HG03025 (cell line): ENCODE results near the gene STAMBP.
"Not testable (repeated sequence)": the region's sequence is repeated elsewhere in the genome, so short reads cannot be mapped to it uniquely, and the experiment has no call there.

ENCODE experiments used
- ATAC-seq: cut with Tn5 transposase; IDR thresholded peaks from one replicate; pipeline ENCODE4 v1.9.1; 2021; ENCODE audit warnings: mild to moderate bottlenecking, moderate library complexity; ENCODE audit not compliant: unreplicated experiment, low FRiP score

The STAMBP gene

GRCh38 chr2:73836141-73836943, 7.6 kb downstream of the STAMBP start:
- no peak for ATAC-seq

DNA sequence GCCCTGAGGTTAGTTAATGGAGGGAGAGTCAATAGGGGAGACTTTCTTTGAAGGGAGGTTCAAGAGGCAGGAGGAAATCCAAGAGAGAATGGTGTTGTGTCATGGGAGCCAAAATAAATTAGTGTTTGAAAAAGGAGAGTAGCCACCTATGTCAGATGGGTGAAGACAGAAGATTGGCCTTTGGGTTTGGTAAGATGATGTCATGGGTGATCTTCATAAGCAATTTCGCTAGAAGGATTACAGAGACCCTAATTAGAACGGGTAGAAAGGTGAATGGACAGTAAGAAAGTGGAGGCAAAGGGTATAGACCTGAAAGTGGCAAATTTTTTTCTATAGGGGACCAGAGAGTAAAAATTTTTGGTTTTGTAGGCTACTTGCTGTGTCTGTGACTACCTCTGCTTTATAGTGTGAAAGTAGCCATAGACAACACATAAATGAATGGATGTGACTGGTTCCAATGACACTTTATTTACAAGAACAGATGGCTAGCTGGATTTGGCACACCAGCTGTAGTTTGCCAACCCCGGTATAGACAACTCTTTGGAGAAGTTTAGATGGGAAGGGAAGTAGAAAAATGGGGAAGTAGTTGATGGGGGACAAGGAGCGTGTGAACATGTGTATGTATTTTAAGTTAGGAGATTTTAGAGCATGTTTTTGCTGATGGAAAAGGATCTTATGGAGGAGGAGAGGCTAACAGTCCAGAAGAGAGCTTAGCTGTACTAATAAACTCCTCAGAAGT, 9.3 kb downstream of the STAMBP start:
- ATAC-seq = no peak

GRCh38 chr2:73838889-73839534, 10.3 kb downstream of the STAMBP start:
- ATAC-seq = no peak

DNA sequence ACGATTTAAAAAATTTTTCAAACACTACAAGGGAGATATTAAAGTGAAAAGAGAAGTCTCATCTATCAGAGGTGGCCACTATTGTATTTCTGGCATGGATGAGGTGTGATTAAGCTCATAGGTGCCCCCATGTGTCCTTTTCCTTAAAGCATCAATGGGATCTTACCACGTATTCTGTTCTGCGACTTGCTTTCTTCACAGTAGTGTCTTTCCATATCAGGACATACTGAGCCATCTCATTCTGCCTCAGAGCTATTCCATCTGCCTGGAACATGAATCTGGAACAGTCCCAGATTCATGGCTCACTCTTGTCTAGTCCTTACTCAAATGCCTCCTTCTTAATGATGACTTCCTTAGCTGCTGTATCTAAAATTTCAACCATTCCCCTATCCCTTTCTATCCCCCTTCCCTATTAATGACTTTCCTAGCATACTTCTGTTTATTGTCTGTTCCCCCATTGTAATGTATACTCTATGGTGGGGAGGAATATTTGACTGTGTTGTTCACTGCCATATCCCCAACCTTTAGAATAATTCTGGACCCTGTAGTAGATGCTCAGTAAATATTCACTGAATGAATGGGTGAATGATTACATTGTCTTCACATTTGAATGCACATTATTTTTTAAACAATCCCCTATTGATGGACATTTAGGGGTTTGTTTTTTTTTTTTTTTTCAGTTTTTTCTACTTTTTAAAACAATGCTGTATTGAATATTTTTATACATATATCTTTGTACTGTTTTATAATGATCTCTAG, 11.1 kb downstream of the STAMBP start:
- no peak for ATAC-seq

GRCh38 chr2:73841912-73842738, 13.4 kb downstream of the STAMBP start:
- no peak for ATAC-seq

- ATAC-seq = no peak
Observed at GRCh38 chr2:73842739-73843019, 13.9 kb downstream of the STAMBP start.

DNA sequence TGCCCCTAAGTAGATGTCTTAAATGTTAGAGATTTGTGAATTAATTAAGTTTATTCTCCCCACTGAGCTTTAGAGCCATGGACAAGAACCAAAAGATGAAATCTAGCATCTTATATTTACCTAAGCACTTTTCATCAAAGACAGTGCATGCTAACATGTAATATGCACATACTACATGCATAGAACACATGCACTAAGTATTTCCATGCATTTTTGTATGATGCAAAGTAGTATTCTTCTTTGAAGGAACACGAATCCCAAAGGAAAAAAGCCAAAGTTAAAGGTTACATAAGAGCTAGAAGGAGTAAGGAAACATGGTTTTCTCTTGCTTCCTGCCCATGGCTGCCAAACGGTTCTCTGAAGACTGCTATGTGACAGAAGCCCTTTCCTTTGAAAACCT, 15.3 kb downstream of the STAMBP start:
- ATAC-seq = no peak

- ATAC-seq = no peak
Observed at GRCh38 chr2:73850009-73850408, 21.2 kb downstream of the STAMBP start.

DNA sequence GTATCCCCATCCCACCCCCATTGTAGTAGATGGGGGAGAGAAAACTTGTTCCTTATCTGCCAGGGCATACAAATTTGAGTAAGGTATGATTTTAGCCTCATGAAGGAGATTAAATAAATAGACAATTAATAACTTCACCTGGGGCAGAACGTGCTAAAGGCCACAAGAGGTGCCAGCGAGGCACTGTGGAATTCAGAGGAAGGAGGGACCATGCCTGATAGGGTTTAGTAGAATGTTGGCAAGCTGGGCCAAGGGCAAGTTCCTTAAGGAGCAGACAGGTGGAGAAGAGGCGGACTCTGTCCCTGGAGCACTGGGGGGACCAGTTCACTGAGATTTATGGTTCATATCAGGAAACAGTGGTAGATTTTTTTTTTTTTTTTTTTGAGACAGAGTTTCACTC, 22.5 kb downstream of the STAMBP start:
- ATAC-seq = no peak

DNA sequence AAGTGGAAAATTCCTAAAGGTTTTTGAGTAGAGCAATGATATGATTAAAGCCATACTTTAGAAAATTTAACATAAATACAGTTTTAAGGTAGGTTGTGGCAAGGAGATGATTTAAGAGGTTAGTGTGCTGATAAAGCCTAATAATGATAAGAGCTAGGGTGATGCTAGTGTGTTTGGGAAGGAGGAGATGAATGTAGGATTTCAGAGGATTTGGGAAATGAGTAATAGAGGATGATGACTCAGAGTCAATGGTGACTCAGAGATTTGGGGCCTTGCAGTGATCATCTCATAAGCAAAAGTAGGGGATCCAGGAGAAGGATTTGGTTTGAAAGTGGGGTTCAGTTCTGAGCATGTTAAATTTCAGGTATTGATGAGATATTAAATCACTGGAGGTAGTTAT, 23.3 kb downstream of the STAMBP start:
- ATAC-seq = no peak

DNA sequence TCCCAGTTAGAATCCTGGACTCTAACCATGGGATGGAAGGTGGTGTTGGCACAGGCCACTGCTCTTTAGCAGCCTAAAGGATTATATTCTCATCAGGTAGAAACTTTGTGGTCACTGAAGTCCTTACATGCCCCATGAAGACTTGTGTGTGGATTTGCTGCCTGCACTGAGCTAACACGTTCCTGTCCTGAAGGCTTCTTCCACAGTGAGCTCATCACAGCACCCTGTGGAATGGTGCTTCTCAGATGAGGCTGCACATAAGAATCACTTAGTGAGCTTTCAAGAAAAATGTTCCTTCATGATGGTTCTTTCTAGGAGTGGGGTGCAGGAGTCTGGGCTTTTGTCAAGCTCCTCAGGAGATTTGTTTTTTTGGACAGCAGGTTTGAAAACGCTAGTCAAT, 26.8 kb downstream of the STAMBP start:
- no peak for ATAC-seq

- ATAC-seq = no peak
Observed at GRCh38 chr2:73856214-73856613, 27.5 kb downstream of the STAMBP start.

GRCh38 chr2:73859721-73860586, 31.2 kb downstream of the STAMBP start:
- no peak for ATAC-seq

DNA sequence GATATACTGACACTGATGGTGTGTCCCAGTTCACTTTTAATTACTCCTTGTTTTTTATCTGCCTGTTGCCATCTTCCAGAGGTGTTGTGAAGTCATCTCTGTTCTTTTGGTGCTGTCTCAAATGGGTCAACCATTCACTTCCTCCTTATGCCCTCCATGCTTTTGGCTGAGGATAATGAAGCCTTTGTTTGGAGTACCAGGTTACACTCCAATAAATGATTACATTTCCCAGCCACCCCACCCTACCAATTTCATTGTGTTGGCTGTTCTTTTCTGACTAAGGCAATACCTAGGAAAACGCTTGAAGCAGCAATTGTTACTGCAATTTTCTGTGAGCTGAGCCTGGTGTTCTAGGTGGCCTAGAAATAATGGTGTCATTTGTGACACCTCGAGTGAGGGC, 34.2 kb downstream of the STAMBP start:
- ATAC-seq = no peak

GRCh38 chr2:73868204-73868978, 39.6 kb downstream of the STAMBP start:
- ATAC-seq = no peak

DNA sequence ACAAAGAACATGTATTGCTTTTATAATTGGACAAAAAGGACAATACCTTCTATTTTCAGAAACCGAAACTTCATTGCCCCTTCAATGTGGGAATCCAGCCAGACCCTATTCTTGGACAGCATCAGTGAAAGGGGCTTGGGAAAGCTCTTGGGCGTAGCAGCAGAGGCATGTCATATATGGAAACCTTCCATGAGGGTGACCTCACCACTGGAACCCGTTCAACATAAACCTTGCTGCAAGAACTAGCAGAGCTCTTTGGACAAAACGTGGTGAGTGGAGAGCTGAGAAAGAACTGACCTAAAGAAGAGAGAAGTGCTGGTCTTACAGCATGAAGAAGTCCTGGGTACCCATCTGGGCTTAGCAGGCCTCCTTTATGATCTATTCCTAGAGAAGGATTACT, 41.3 kb downstream of the STAMBP start:
- no peak for ATAC-seq

DNA sequence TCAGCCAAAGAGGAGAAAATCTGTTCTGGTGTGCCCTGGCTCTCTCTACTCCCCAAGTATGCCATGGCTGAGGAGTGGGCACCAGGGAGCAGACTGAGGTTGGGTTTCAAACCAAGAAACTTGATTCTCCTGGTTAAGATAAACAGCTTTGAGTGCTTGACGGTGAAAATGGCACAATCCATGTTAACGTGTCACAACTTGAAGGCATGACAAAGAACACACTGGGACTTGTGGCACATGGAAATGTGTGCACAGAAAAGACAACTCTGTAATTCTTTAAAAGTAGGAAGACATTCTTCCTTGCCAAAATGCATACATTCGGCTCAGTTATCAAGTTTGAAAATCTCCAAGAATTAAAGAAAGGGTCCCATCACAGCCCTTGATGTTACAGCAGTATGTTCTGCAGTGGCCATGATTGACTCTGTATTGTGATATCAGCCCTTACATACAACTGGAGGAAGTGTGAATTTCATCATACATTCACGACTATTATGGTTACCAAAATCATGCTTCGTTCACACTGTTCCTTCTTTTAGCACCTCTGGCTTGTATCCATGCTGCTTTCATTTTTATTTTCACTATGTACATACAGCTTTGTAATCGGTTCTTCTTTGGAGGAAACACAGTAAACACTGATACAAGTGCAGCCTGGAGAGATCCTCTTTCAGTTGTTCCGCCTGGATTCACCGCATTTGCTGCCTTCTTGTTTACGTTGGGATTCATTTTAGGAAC, 48.5 kb downstream of the STAMBP start:
- no peak for ATAC-seq

- not testable (repeated sequence) for ATAC-seq
Observed at GRCh38 chr2:73877984-73878383, 49.2 kb downstream of the STAMBP start.
